Measurements from ENCODE around the gene C1orf167.

Gene C1orf167

GRCh38 chr1:11837767-11838348 lies 75.9 kb downstream of the C1orf167 start:
- FAIRE-seq = no peak

- no peak for FAIRE-seq
Observed at GRCh38 chr1:11838349-11839272, 76.6 kb downstream of the C1orf167 start.

Measured in colon (tissue), 2 donors.